Measurements from ENCODE around the gene TIMMDC1.

The TIMMDC1 gene

DNA sequence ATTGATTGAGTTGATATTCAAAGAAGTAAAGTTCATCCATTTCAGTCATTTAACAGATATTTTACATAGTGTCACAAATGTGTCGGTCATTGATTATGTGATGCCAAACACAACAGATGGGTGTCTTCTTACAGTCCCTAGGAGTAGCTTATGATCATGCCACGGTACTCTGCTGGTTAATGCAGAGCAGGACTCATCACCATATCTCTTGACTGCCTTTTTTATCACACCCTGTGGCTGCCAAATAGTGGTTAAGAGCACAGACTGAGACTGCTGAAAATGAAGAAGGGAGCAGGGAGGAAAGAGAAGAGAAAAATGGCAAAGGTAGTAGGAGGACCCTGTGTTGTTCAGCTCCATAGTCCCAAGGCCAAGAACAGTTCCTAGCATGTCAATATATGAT, 12.8 kb upstream of the TIMMDC1 start:
- no peaks in the 10 kb centered on the region for H3K4me1 ChIP-seq (ENCODE audit: control insufficient read depth in 1 of 2, insufficient read depth in 1 of 2, low read depth in 1 of 2, low read length in 1 of 2)
- peaks cover 24% of the 10 kb centered on the region for H3K36me3 ChIP-seq
- no peaks in the 10 kb centered on the region for H3K9me3 ChIP-seq
- H3K4me3 ChIP-seq (ENCODE audit: low read depth in 1 of 2, low read length in 1 of 2): no peak overlapping the region
- no peak for TF ChIP-seq CTCF (IDR thresholded peaks at IDR 0.05)
- no peaks in the 10 kb centered on the region for H3K27me3 ChIP-seq
- H3K27ac ChIP-seq: no peak overlapping the region

GRCh38 chr3:119490153-119490552, 8.2 kb upstream of the TIMMDC1 start:
- no peak overlapping the region for H3K27ac ChIP-seq
- TF ChIP-seq CTCF (IDR thresholded peaks at IDR 0.05): no peak
- no peak overlapping the region for H3K4me3 ChIP-seq (ENCODE audit: low read depth in 1 of 2, low read length in 1 of 2)
- no peaks in the 10 kb centered on the region for H3K4me1 ChIP-seq (ENCODE audit: control insufficient read depth in 1 of 2, insufficient read depth in 1 of 2, low read depth in 1 of 2, low read length in 1 of 2)
- no peaks in the 10 kb centered on the region for H3K9me3 ChIP-seq
- no peaks in the 10 kb centered on the region for H3K27me3 ChIP-seq
- H3K36me3 ChIP-seq: peaks cover 22% of the 10 kb centered on the region

DNA sequence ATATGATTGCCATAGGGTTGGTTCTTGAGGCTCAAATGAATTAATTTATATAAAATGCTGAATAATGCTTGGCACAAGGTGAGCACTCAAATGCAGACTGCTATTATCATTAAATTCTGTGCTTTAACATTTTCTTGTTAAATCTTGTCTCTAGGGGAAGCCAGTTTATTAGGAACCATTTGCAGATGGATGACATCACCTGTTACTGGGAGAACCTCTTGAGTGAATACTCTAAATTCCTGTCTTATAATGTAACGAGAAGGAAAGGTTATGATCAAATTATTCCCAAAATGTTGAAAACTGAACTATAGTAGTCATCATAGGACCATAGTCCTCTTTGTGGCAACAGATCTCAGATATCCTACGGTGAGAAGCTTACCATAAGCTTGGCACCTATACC, 6.2 kb upstream of the TIMMDC1 start:
- Histone ChIP-seq H3K36me3 (peaks cover 14% of the 10 kb centered on the region), H3K4me1 (ENCODE audit: control insufficient read depth in 1 of 2, insufficient read depth in 1 of 2, low read depth in 1 of 2, low read length in 1 of 2) (no peaks in the 10 kb centered on the region), H3K4me3 (ENCODE audit: low read depth in 1 of 2, low read length in 1 of 2) (no peak overlapping the region), H3K27me3 (no peaks in the 10 kb centered on the region), H3K27ac (no peak overlapping the region), H3K9me3 (no peaks in the 10 kb centered on the region)
- no peak for TF ChIP-seq CTCF (IDR thresholded peaks at IDR 0.05)

DNA sequence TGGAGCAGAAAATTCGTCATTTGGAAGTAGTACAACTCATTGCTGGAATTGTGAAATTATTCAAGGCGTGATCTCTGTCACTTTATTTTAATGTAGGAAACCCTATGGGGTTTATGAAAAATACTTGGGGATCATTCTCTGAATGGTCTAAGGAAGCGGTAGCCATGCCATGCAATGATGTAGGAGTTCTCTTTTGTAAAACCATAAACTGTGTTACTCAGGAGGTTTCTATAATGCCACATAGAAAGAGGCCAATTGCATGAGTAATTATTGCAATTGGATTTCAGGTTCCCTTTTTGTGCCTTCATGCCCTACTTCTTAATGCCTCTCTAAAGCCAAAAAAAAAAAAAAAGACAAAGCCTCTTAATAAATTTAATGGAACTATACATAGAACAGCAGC, 5.5 kb upstream of the TIMMDC1 start:
- H3K9me3 ChIP-seq: no peaks in the 10 kb centered on the region
- H3K27ac ChIP-seq: no peak overlapping the region
- peaks cover 3 to 4% of the 10 kb centered on the region in 2 experiments for H3K4me1 ChIP-seq (ENCODE audit: control insufficient read depth in 1 of 2, insufficient read depth in 1 of 2, low read depth in 1 of 2, low read length in 1 of 2)
- no peak for TF ChIP-seq CTCF (IDR thresholded peaks at IDR 0.05)
- H3K27me3 ChIP-seq: no peaks in the 10 kb centered on the region
- peaks cover 11% of the 10 kb centered on the region for H3K36me3 ChIP-seq
- H3K4me3 ChIP-seq (ENCODE audit: low read depth in 1 of 2, low read length in 1 of 2): no peak overlapping the region

DNA sequence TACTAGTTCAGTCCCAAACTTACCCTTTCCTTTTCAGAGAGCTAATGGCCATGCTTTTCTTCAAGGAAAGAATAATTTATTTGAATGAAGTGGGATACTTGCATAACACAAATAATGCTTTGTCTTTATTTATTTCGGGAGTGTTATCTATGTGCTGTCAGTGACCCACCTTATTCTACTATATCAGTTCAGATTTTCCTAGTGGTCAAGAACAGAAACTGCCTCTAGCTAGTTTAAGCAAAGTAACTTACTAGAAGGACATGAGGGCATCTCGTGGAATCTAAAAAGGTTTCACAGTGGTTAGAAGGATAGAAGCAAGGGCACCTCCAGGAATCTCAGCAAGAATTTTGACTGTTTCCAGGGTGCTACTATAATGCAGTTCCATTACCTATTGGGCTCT, 3.8 kb upstream of the TIMMDC1 start:
- H3K36me3 ChIP-seq: peaks cover 3% of the 10 kb centered on the region
- no peak for TF ChIP-seq CTCF (IDR thresholded peaks at IDR 0.05)
- H3K27me3 ChIP-seq: no peaks in the 10 kb centered on the region
- H3K4me3 ChIP-seq (ENCODE audit: low read depth in 1 of 2, low read length in 1 of 2): no peak overlapping the region
- no peaks in the 10 kb centered on the region for H3K9me3 ChIP-seq
- H3K4me1 ChIP-seq (ENCODE audit: control insufficient read depth in 1 of 2, insufficient read depth in 1 of 2, low read depth in 1 of 2, low read length in 1 of 2): peaks cover 15% of the 10 kb centered on the region in 2 experiments
- no peak overlapping the region for H3K27ac ChIP-seq

GRCh38 chr3:119497820-119498185, 544 bp upstream of the TIMMDC1 start:
- H3K27ac ChIP-seq: peak overlapping the region; percentile 87
- H3K36me3 ChIP-seq: no peaks in the 10 kb centered on the region
- TF ChIP-seq CTCF (IDR thresholded peaks at IDR 0.05): no peak
- peaks cover 15 to 17% of the 10 kb centered on the region in 2 experiments for H3K4me1 ChIP-seq (ENCODE audit: control insufficient read depth in 1 of 2, insufficient read depth in 1 of 2, low read depth in 1 of 2, low read length in 1 of 2)
- H3K9me3 ChIP-seq: no peaks in the 10 kb centered on the region
- H3K27me3 ChIP-seq: no peaks in the 10 kb centered on the region
- peak overlapping the region; percentile 71 to 99 for H3K4me3 ChIP-seq (ENCODE audit: low read depth in 1 of 2, low read length in 1 of 2)
